T-helper 1 cell treated with Interleukin-12 subunit alpha and Interleukin-12 subunit beta and Interleukin-4 antibody, amounts not matched to agents 30 ng/mL and 1 ng/mL, for 36 hours (primary cell): ENCODE results near the gene HTR1D. TPM values are rescaled to one million over a fixed set of nuclear protein-coding genes. Genes with fewer than 3 reads are reported as not detected.
"Not testable (repeated sequence)": the region's sequence is repeated elsewhere in the genome, so short reads cannot be mapped to it uniquely, and the experiment has no call there.

Experiments
- intact Hi-C: fragments of 100-400 bp; cut with micrococcal nuclease; formaldehyde crosslinking; loops from one replicate; pipeline ENCODE4 v1.15.1; 2024
- total RNA-seq: library from RNA; stranded (reverse); gene quantifications from 2 replicates; pipeline ENCODE4 v1.2.3, GENCODE V29; 2022

The HTR1D gene
- not detected in 2 replicates for total RNA-seq

- intact Hi-C loops = no loop called here
Measured at GRCh38 chr1:23217421-23218115, at the start of gene HTR1D. TSS of gene HTR1D (minus strand) at chr1:23217502. CDS start at chr1:23194219, 23,283 bp downstream.

GRCh38 chr1:23263380-23263887, 46.1 kb upstream of the HTR1D start:
- intact Hi-C loops = no loop called here

- intact Hi-C loops = not testable (repeated sequence)
Measured at GRCh38 chr1:23258082-23258481, 40.8 kb upstream of the HTR1D start.

GRCh38 chr1:23257371-23257770, 40.1 kb upstream of the HTR1D start:
- intact Hi-C loops = not testable (repeated sequence)

GRCh38 chr1:23254584-23254983, 37.3 kb upstream of the HTR1D start:
- intact Hi-C loops = no loop called here

GRCh38 chr1:23251812-23252211, 34.5 kb upstream of the HTR1D start:
- intact Hi-C loops = no loop called here

GRCh38 chr1:23249787-23250454, 32.6 kb upstream of the HTR1D start:
- intact Hi-C loops = no loop called here

- intact Hi-C loops = no loop called here
Measured at GRCh38 chr1:23247276-23247675, 30.0 kb upstream of the HTR1D start.

- intact Hi-C loops = no loop called here
Measured at GRCh38 chr1:23246274-23246673, 29.0 kb upstream of the HTR1D start.

GRCh38 chr1:23244256-23244761, 27.0 kb upstream of the HTR1D start:
- intact Hi-C loops = no loop called here

GRCh38 chr1:23242414-23242813, 25.1 kb upstream of the HTR1D start:
- intact Hi-C loops = no loop called here

GRCh38 chr1:23239638-23240295, 22.5 kb upstream of the HTR1D start:
- intact Hi-C loops = no loop called here

- intact Hi-C loops = no loop called here
Measured at GRCh38 chr1:23238565-23238964, 21.3 kb upstream of the HTR1D start.

GRCh38 chr1:23237508-23237907, 20.2 kb upstream of the HTR1D start:
- intact Hi-C loops = no loop called here

- intact Hi-C loops = no loop called here
Measured at GRCh38 chr1:23227806-23228205, 10.5 kb upstream of the HTR1D start.

- intact Hi-C loops = no loop called here
Measured at GRCh38 chr1:23224739-23225648, 7.7 kb upstream of the HTR1D start.

GRCh38 chr1:23223963-23224362, 6.7 kb upstream of the HTR1D start:
- intact Hi-C loops = not testable (repeated sequence)

GRCh38 chr1:23223490-23223951, 6.2 kb upstream of the HTR1D start:
- intact Hi-C loops = not testable (repeated sequence)

- intact Hi-C loops = no loop called here
Measured at GRCh38 chr1:23222742-23223141, 5.4 kb upstream of the HTR1D start.

GRCh38 chr1:23222331-23222730, 5.0 kb upstream of the HTR1D start:
- intact Hi-C loops = no loop called here

GRCh38 chr1:23221107-23221506, 3.8 kb upstream of the HTR1D start:
- intact Hi-C loops = no loop called here
